Neutrophil (primary cell): Measurements from ENCODE around the gene SLC22A2.

Experiments
- H3K27ac ChIP-seq: fragments of 200-600 bp; sonication (generic); 2 replicates; pipeline ENCODE4 v1.5.1; 2016; ENCODE audit warnings: mild to moderate bottlenecking, moderate library complexity
- H3K27me3 ChIP-seq: fragments of 200-600 bp; sonication (generic); 2 replicates; pipeline ENCODE4 v1.6.0; 2016; ENCODE audit warnings: mild to moderate bottlenecking
- H3K36me3 ChIP-seq: fragments of 200-600 bp; sonication (generic); 2 replicates; pipeline ENCODE4 v1.5.1; 2017
- H3K4me1 ChIP-seq, 2 experiments: fragments of 200-600 bp in 1 of 2; sonication (generic) in 1 of 2; 1 replicate in 1 of 2; 2 replicates in 1 of 2; pipeline versions ENCODE4 v1.5.1 to v1.6.1; 2013 to 2016; ENCODE audit warnings: low read depth in 1 of 2, low read length in 1 of 2, mild to moderate bottlenecking in 1 of 2, moderate library complexity in 1 of 2; ENCODE audit not compliant: control insufficient read depth in 1 of 2, insufficient read depth in 1 of 2
- H3K4me3 ChIP-seq, 2 experiments: fragments of 200-600 bp in 1 of 2; sonication (generic) in 1 of 2; 1 replicate in 1 of 2; 2 replicates in 1 of 2; pipeline ENCODE4 v1.5.1; 2013 to 2016; ENCODE audit warnings: low read depth in 1 of 2, low read length in 1 of 2, mild to moderate bottlenecking in 1 of 2, moderate library complexity in 1 of 2
- H3K9me3 ChIP-seq: fragments of 200-600 bp; sonication (generic); 2 replicates; pipeline ENCODE4 v1.5.1; 2016
- CTCF ChIP-seq: fragments of 200-600 bp; sonication (generic); IDR thresholded peaks from 2 replicates; pipeline ENCODE4 v1.5.1; 2016; ENCODE audit warnings: antibody characterized with exemption

The SLC22A2 gene

GRCh38 chr6:160285541-160286105 lies 27.0 kb upstream of the SLC22A2 start:
- no peaks in the 10 kb centered on the region for H3K36me3 ChIP-seq
- H3K4me3 ChIP-seq = no peak overlapping the region
- H3K4me1 ChIP-seq = no peaks in the 10 kb centered on the region
- TF ChIP-seq CTCF = no peak
- H3K9me3 ChIP-seq = no peaks in the 10 kb centered on the region
- no peaks in the 10 kb centered on the region for H3K27me3 ChIP-seq
- H3K27ac ChIP-seq = no peak overlapping the region

- Histone ChIP-seq H3K27me3 (no peaks in the 10 kb centered on the region), H3K4me3 (no peak overlapping the region), H3K9me3 (no peaks in the 10 kb centered on the region), H3K27ac (no peak overlapping the region), H3K4me1 (no peaks in the 10 kb centered on the region), H3K36me3 (no peaks in the 10 kb centered on the region)
- no peak for TF ChIP-seq CTCF
Measured at GRCh38 chr6:160284575-160284974, 26.0 kb upstream of the SLC22A2 start.

- H3K27me3 ChIP-seq = no peaks in the 10 kb centered on the region
- H3K4me1 ChIP-seq = no peaks in the 10 kb centered on the region
- no peak for TF ChIP-seq CTCF
- H3K9me3 ChIP-seq = no peaks in the 10 kb centered on the region
- no peak overlapping the region for H3K27ac ChIP-seq
- H3K36me3 ChIP-seq = no peaks in the 10 kb centered on the region
- no peak overlapping the region for H3K4me3 ChIP-seq
Measured at GRCh38 chr6:160282444-160282843, 23.8 kb upstream of the SLC22A2 start.

GRCh38 chr6:160279850-160280249 lies 21.2 kb upstream of the SLC22A2 start:
- no peak for TF ChIP-seq CTCF
- Histone ChIP-seq H3K36me3 (no peaks in the 10 kb centered on the region), H3K27me3 (no peaks in the 10 kb centered on the region), H3K4me1 (no peaks in the 10 kb centered on the region), H3K27ac (no peak overlapping the region), H3K4me3 (no peak overlapping the region), H3K9me3 (no peaks in the 10 kb centered on the region)

GRCh38 chr6:160278786-160279310 lies 20.2 kb upstream of the SLC22A2 start:
- Histone ChIP-seq H3K36me3 (no peaks in the 10 kb centered on the region), H3K27ac (no peak overlapping the region), H3K27me3 (no peaks in the 10 kb centered on the region), H3K4me3 (no peak overlapping the region), H3K9me3 (no peaks in the 10 kb centered on the region), H3K4me1 (no peaks in the 10 kb centered on the region)
- no peak for TF ChIP-seq CTCF
